PFSK-1 (cell line): ENCODE data around the gene KCNQ5.

Experiments used
- FOXP2 ChIP-seq: optimal IDR thresholded peaks from 2 replicates; pipeline ENCODE3; 2011; ENCODE audit warnings: borderline replicate concordance, control low read depth, inconsistent platforms; ENCODE audit not compliant: insufficient read depth; ENCODE audit errors: extremely low read length, extremely low read depth
- POLR2AphosphoS5 ChIP-seq: IDR thresholded peaks from 2 replicates; pipeline ENCODE4 v1.6.1; 2012; ENCODE audit warnings: low read depth, mild to moderate bottlenecking, control low read depth, low read length, moderate library complexity
- SIN3A ChIP-seq: IDR thresholded peaks from 2 replicates; pipeline ENCODE4 v1.6.1; 2012; ENCODE audit warnings: mild to moderate bottlenecking, low read length, moderate library complexity, borderline replicate concordance; ENCODE audit not compliant: insufficient read depth
- TAF1 ChIP-seq: IDR thresholded peaks from 2 replicates; pipeline ENCODE4 v1.6.1; 2012; ENCODE audit warnings: low read length, control low read depth, borderline replicate concordance; ENCODE audit not compliant: insufficient read depth
- TF ChIP-seq, protein P1 (sequence below), 2 experiments: IDR thresholded peaks; 2 replicates each; pipeline versions ENCODE4 v1.6.1 to v1.8.0; 2011 to 2012; ENCODE audit warnings: low read depth in 2 of 2, low read length in 2 of 2, control low read depth in 1 of 2, inconsistent platforms in 1 of 2, mild to moderate bottlenecking in 1 of 2, moderate library complexity in 1 of 2; ENCODE audit not compliant: insufficient read depth in 1 of 2

Gene KCNQ5

DNA sequence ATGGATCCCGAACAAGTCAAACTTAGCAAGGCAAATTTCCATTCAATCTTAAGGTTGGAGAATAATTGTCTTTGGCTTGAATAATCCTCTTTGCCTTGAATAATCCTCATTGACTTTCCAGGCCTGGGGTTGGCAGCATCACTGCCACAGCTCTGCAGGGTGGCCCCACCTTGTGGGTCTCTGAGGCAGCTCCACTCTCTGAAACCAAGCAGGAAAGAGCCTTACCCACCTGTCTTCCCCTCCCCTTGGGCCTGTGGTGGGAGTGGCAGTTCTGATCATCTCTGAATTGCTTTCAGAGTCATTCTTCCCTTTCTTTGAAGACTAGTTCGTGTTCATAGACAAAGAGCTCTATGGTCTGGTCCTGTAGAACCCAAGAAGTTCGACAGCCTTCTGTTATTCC lies 47.5 kb downstream of the KCNQ5 start:
- TF ChIP-seq, protein P1, sequence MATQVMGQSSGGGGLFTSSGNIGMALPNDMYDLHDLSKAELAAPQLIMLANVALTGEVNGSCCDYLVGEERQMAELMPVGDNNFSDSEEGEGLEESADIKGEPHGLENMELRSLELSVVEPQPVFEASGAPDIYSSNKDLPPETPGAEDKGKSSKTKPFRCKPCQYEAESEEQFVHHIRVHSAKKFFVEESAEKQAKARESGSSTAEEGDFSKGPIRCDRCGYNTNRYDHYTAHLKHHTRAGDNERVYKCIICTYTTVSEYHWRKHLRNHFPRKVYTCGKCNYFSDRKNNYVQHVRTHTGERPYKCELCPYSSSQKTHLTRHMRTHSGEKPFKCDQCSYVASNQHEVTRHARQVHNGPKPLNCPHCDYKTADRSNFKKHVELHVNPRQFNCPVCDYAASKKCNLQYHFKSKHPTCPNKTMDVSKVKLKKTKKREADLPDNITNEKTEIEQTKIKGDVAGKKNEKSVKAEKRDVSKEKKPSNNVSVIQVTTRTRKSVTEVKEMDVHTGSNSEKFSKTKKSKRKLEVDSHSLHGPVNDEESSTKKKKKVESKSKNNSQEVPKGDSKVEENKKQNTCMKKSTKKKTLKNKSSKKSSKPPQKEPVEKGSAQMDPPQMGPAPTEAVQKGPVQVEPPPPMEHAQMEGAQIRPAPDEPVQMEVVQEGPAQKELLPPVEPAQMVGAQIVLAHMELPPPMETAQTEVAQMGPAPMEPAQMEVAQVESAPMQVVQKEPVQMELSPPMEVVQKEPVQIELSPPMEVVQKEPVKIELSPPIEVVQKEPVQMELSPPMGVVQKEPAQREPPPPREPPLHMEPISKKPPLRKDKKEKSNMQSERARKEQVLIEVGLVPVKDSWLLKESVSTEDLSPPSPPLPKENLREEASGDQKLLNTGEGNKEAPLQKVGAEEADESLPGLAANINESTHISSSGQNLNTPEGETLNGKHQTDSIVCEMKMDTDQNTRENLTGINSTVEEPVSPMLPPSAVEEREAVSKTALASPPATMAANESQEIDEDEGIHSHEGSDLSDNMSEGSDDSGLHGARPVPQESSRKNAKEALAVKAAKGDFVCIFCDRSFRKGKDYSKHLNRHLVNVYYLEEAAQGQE (IDR thresholded peaks at IDR 0.05; ENCODE audit: insufficient read depth in 1 of 2, low read depth in 2 of 2, low read length in 2 of 2), result no peak
- TF ChIP-seq TAF1 (no peak), SIN3A (no peak), FOXP2 (no peak)

DNA sequence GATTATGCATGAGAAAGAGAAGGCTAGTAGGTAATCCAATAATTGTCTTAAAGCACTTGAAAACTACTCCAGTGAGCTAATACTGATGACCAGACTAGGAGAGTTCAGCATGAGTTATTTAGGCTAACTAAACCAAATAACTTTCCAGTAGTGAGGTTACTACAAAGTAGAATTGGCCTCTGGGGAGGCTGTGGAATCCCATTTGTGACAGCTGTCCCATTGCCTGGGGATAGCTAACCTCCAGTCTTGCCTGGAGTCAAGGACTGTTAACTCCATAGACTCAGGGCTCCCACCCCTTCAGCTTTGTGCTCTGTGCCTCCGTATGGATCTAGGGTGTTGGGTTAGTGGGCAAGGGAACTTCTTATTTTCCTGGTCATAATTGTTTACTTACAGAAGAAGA lies 51.0 kb downstream of the KCNQ5 start:
- no peak for TF ChIP-seq FOXP2
- no peak for TF ChIP-seq SIN3A
- TF ChIP-seq, protein P1 (IDR thresholded peaks at IDR 0.05; ENCODE audit: insufficient read depth in 1 of 2, low read depth in 2 of 2, low read length in 2 of 2), result no peak
- TF ChIP-seq TAF1, result no peak
- TF ChIP-seq POLR2AphosphoS5, result no peak

DNA sequence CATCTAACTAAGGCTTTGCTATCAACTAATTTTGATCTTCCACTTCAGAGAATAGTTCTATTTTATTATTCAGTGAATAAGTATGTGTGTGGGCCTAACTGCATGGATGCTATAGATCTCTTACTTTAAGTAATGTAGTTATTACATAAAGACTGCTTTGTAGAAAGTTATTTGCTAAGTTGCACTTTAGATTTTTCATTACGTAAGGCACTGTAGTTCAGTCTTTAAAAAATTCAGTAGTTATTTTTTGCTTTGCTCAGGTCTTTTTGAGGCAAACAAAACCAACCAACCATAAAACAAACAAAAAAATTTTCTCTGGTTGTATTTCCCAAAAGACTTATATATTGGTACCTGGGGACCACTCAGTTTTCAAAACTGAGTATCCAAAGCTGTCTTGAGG lies 53.0 kb downstream of the KCNQ5 start:
- TF ChIP-seq POLR2AphosphoS5, result no peak
- no peak for TF ChIP-seq FOXP2
- no peak for TF ChIP-seq TAF1
- TF ChIP-seq, protein P1 (IDR thresholded peaks at IDR 0.05; ENCODE audit: insufficient read depth in 1 of 2, low read depth in 2 of 2, low read length in 2 of 2), result no peak
- TF ChIP-seq SIN3A, result no peak

DNA sequence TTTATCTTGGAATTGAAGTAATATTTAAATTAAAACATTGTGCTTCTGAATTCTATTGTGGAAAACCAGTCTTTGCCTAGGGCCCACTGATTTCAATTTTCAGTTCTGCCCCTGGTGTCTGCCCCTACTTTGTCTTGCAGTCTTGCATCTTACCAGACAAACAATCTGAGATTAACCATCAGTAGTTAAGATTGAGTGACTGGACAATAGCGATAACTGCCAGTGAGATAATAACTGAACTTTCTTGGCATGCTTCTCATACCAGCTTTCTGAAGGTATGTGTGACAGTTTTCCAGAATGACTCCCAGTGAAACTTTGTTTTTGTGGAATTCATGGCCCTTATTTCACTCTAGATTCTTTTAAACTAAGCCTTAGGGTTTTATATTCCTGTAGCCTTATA lies 53.5 kb downstream of the KCNQ5 start:
- TF ChIP-seq TAF1 (no peak), FOXP2 (no peak), SIN3A (no peak), POLR2AphosphoS5 (no peak)
- TF ChIP-seq, protein P1 (IDR thresholded peaks at IDR 0.05; ENCODE audit: insufficient read depth in 1 of 2, low read depth in 2 of 2, low read length in 2 of 2), result no peak

DNA sequence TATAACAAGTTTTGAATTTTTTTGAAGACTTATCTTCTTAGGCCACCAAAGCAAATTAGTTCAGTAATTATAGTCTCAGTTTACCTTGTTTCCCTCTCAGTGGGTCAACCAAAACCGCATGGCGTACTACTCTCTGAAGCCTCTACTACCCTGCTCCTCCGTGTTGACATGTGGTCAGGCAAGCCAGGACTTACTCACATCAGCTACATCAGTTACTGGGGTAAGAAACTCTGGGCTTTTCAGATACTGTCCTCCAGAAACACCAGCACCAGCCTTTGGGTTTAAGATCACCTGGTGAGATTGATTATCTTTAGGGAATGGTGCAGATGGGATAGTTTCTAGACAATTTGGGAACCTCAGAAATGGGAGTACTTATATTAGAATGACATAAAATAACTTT lies 55.1 kb downstream of the KCNQ5 start:
- no peak for TF ChIP-seq FOXP2
